HEK293 (cell line): ENCODE results near the gene ZNF554.

ENCODE experiments used
- FEZF1 ChIP-seq: fragments of 450-650 bp; formaldehyde crosslinking; IDR thresholded peaks from 2 replicates; pipeline ENCODE4 v1.5.1; 2016; ENCODE audit warnings: missing biosample characterization, missing genetic modification characterization
- GLIS1 ChIP-seq: fragments of 450-650 bp; formaldehyde crosslinking; IDR thresholded peaks from 2 replicates; pipeline ENCODE4 v1.5.1; 2016; ENCODE audit warnings: missing biosample characterization, missing genetic modification characterization
- IKZF3 ChIP-seq: fragments of 450-650 bp; IDR thresholded peaks from 2 replicates; pipeline ENCODE4 v1.5.0; 2018; ENCODE audit warnings: missing biosample characterization, mild to moderate bottlenecking, missing genetic modification characterization, moderate library complexity
- KLF7 ChIP-seq: fragments of 450-650 bp; formaldehyde crosslinking; IDR thresholded peaks from 2 replicates; pipeline ENCODE4 v1.5.1; 2016; ENCODE audit warnings: missing biosample characterization, missing genetic modification characterization, borderline replicate concordance
- ZFP37 ChIP-seq: fragments of 450-650 bp; formaldehyde crosslinking; IDR thresholded peaks from 2 replicates; pipeline ENCODE4 v1.5.1; 2016; ENCODE audit warnings: missing biosample characterization, missing genetic modification characterization
- ZFP69B ChIP-seq: fragments of 450-650 bp; formaldehyde crosslinking; IDR thresholded peaks from 2 replicates; pipeline ENCODE4 v1.5.1; 2016; ENCODE audit warnings: missing biosample characterization, missing genetic modification characterization
- ZNF274 ChIP-seq, 2 experiments: fragments of 200-500 bp in 1 of 2; fragments of 450-650 bp in 1 of 2; sonication (Bioruptor generic) in 1 of 2; formaldehyde crosslinking in 1 of 2; IDR thresholded peaks; 2 replicates each; pipeline versions ENCODE4 v1.5.1 to v1.6.1; 2014 to 2016; ENCODE audit warnings: borderline replicate concordance in 1 of 2, inconsistent platforms in 1 of 2, low read length in 1 of 2, missing biosample characterization in 1 of 2, missing genetic modification characterization in 1 of 2
- ZNF48 ChIP-seq: fragments of 450-650 bp; formaldehyde crosslinking; IDR thresholded peaks from 2 replicates; pipeline ENCODE4 v1.5.1; 2016; ENCODE audit warnings: missing biosample characterization, missing genetic modification characterization
- ZNF514 ChIP-seq: fragments of 450-650 bp; formaldehyde crosslinking; IDR thresholded peaks from 2 replicates; pipeline ENCODE4 v1.5.1; 2016; ENCODE audit warnings: missing biosample characterization, missing genetic modification characterization
- ZNF548 ChIP-seq: fragments of 450-650 bp; formaldehyde crosslinking; IDR thresholded peaks from 2 replicates; pipeline ENCODE4 v1.5.1; 2016; ENCODE audit warnings: missing biosample characterization, missing genetic modification characterization
- ZNF549 ChIP-seq: fragments of 450-650 bp; IDR thresholded peaks from 2 replicates; pipeline ENCODE4 v1.5.1; 2018; ENCODE audit warnings: missing biosample characterization, missing genetic modification characterization, mild to moderate bottlenecking, inconsistent platforms, moderate library complexity
- ZNF768 ChIP-seq: fragments of 450-650 bp; formaldehyde crosslinking; IDR thresholded peaks from 2 replicates; pipeline ENCODE4 v1.5.1; 2018; ENCODE audit warnings: missing biosample characterization, mild to moderate bottlenecking, missing genetic modification characterization
- ZNF837 ChIP-seq: fragments of 450-650 bp; formaldehyde crosslinking; IDR thresholded peaks from 2 replicates; pipeline ENCODE4 v1.5.1; 2016; ENCODE audit warnings: missing biosample characterization, missing genetic modification characterization
- TF ChIP-seq, protein P1 (sequence below): fragments of 450-650 bp; formaldehyde crosslinking; IDR thresholded peaks from 2 replicates; pipeline ENCODE4 v1.5.1; 2016; ENCODE audit warnings: missing biosample characterization, missing genetic modification characterization
- TF ChIP-seq, protein P2 (sequence below): fragments of 450-650 bp; formaldehyde crosslinking; IDR thresholded peaks from 2 replicates; pipeline ENCODE4 v1.5.1; 2016; ENCODE audit warnings: missing biosample characterization, missing genetic modification characterization
- TF ChIP-seq, protein P3 (sequence below): fragments of 450-650 bp; formaldehyde crosslinking; IDR thresholded peaks from 2 replicates; pipeline ENCODE4 v1.5.1; 2016; ENCODE audit warnings: missing biosample characterization, missing genetic modification characterization
- TF ChIP-seq, protein P4 (sequence below): fragments of 450-650 bp; formaldehyde crosslinking; IDR thresholded peaks from 2 replicates; pipeline ENCODE4 v1.5.1; 2016; ENCODE audit warnings: missing biosample characterization, missing genetic modification characterization
- TF ChIP-seq, protein P5 (sequence below): fragments of 450-650 bp; formaldehyde crosslinking; conservative IDR thresholded peaks from 2 replicates; pipeline ENCODE4 v1.5.1; 2016; ENCODE audit warnings: low read depth, missing biosample characterization, missing genetic modification characterization
- TF ChIP-seq, protein P6 (sequence below): fragments of 450-650 bp; formaldehyde crosslinking; IDR thresholded peaks from 2 replicates; pipeline ENCODE4 v1.5.1; 2016; ENCODE audit warnings: missing biosample characterization, missing genetic modification characterization
- TF ChIP-seq, protein P7 (sequence below): fragments of 450-650 bp; formaldehyde crosslinking; IDR thresholded peaks from 2 replicates; pipeline ENCODE4 v1.5.1; 2016; ENCODE audit warnings: missing biosample characterization, missing genetic modification characterization

The ZNF554 gene

DNA sequence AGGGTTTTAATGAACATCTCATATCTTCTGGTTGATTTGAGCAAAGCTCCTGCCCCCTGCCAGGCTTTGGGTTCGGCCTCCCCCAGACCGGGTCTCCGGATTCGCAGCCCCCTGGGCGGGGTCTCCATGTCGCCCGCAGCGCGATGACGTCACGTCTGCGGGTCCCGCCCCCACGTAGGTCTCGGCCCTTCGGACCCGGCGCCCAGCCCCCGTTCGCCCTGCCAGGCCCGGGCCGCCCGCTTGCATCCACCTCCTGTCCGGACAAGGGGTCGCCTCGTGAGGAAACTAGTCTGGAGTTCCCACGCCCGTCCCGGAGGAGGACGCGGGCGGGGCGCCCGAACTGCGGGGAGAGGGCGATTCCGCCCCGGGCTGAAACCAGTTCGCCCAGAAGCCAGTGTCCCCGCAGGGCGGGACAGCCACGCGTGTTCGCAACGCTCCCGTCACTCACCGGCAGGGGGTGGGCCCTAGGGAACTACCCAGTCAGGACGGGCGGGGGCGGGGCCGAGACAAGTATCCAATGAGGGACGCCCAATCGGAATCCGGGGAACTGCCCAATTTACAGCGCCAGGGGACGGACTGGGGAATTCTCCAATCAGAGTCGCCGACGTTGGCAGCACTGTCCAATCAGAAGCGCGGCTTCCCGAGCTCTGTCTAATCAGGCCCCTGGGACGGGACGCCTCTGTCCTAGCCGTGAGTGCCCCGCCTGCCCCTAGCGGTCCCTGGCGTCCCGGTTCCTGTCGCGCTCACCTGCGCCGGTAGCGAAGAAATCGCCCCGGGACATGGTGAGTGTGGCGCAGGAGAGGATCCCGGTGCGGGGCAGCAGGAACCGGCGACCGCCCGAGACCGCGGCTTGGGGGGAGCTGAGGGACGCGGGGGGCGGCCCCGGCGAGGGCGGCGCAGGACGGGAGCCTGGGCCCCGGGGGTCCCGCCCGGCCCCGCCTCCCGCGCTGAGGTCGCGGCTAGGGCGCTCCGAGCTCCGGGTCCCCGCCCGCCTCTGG lies 21.4 kb downstream of the ZNF554 start, which contains the start of gene ZNF555 (continued):
- TF ChIP-seq, protein P1, sequence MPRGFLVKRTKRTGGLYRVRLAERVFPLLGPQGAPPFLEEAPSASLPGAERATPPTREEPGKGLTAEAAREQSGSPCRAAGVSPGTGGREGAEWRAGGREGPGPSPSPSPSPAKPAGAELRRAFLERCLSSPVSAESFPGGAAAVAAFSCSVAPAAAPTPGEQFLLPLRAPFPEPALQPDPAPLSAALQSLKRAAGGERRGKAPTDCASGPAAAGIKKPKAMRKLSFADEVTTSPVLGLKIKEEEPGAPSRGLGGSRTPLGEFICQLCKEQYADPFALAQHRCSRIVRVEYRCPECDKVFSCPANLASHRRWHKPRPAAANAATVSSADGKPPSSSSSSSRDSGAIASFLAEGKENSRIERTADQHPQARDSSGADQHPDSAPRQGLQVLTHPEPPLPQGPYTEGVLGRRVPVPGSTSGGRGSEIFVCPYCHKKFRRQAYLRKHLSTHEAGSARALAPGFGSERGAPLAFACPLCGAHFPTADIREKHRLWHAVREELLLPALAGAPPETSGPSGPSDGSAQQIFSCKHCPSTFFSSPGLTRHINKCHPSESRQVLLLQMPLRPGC (tag by site-specific recombination) = peak; percentile 84
- TF ChIP-seq ZNF837 (tag by site-specific recombination) (peak; percentile 58; the same call in 1 of the 2 replicates), ZNF548 (no peak), ZNF768 (no peak), KLF7 (peak; percentile 47; the same call in 1 of the 2 replicates), GLIS1 (tag by site-specific recombination) (peak; percentile 87), IKZF3 (tag by site-specific recombination) (0 out of 2 replicates have a peak, but pooled peaks have one; percentile 8), ZFP69B (peak; percentile 87), FEZF1 (tag by site-specific recombination) (peak; percentile 47; the same call in 1 of the 2 replicates), ZNF274 (IDR thresholded peaks at IDR 0.05; ENCODE audit: low read length) (no peak), ZNF274 (tag by site-specific recombination; IDR thresholded peaks at IDR 0.05; ENCODE audit: borderline replicate concordance) (no peak), ZFP37 (tag by site-specific recombination) (no peak), ZNF48 (tag by site-specific recombination) (no peak), ZNF549 (no peak), ZNF514 (tag by site-specific recombination) (no peak)
- TF ChIP-seq, protein P2, sequence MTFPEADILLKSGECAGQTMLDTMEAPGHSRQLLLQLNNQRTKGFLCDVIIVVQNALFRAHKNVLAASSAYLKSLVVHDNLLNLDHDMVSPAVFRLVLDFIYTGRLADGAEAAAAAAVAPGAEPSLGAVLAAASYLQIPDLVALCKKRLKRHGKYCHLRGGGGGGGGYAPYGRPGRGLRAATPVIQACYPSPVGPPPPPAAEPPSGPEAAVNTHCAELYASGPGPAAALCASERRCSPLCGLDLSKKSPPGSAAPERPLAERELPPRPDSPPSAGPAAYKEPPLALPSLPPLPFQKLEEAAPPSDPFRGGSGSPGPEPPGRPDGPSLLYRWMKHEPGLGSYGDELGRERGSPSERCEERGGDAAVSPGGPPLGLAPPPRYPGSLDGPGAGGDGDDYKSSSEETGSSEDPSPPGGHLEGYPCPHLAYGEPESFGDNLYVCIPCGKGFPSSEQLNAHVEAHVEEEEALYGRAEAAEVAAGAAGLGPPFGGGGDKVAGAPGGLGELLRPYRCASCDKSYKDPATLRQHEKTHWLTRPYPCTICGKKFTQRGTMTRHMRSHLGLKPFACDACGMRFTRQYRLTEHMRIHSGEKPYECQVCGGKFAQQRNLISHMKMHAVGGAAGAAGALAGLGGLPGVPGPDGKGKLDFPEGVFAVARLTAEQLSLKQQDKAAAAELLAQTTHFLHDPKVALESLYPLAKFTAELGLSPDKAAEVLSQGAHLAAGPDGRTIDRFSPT (tag by site-specific recombination) = peak; percentile 67
- TF ChIP-seq, protein P3, sequence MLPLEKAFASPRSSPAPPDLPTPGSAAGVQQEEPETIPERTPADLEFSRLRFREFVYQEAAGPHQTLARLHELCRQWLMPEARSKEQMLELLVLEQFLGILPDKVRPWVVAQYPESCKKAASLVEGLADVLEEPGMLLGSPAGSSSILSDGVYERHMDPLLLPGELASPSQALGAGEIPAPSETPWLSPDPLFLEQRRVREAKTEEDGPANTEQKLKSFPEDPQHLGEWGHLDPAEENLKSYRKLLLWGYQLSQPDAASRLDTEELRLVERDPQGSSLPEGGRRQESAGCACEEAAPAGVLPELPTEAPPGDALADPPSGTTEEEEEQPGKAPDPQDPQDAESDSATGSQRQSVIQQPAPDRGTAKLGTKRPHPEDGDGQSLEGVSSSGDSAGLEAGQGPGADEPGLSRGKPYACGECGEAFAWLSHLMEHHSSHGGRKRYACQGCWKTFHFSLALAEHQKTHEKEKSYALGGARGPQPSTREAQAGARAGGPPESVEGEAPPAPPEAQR = peak; percentile 51; the same call in 1 of the 2 replicates
- TF ChIP-seq, protein P4, sequence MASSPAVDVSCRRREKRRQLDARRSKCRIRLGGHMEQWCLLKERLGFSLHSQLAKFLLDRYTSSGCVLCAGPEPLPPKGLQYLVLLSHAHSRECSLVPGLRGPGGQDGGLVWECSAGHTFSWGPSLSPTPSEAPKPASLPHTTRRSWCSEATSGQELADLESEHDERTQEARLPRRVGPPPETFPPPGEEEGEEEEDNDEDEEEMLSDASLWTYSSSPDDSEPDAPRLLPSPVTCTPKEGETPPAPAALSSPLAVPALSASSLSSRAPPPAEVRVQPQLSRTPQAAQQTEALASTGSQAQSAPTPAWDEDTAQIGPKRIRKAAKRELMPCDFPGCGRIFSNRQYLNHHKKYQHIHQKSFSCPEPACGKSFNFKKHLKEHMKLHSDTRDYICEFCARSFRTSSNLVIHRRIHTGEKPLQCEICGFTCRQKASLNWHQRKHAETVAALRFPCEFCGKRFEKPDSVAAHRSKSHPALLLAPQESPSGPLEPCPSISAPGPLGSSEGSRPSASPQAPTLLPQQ (tag by site-specific recombination) = peak; percentile 81; the same call in 1 of the 2 replicates
- TF ChIP-seq, protein P5, sequence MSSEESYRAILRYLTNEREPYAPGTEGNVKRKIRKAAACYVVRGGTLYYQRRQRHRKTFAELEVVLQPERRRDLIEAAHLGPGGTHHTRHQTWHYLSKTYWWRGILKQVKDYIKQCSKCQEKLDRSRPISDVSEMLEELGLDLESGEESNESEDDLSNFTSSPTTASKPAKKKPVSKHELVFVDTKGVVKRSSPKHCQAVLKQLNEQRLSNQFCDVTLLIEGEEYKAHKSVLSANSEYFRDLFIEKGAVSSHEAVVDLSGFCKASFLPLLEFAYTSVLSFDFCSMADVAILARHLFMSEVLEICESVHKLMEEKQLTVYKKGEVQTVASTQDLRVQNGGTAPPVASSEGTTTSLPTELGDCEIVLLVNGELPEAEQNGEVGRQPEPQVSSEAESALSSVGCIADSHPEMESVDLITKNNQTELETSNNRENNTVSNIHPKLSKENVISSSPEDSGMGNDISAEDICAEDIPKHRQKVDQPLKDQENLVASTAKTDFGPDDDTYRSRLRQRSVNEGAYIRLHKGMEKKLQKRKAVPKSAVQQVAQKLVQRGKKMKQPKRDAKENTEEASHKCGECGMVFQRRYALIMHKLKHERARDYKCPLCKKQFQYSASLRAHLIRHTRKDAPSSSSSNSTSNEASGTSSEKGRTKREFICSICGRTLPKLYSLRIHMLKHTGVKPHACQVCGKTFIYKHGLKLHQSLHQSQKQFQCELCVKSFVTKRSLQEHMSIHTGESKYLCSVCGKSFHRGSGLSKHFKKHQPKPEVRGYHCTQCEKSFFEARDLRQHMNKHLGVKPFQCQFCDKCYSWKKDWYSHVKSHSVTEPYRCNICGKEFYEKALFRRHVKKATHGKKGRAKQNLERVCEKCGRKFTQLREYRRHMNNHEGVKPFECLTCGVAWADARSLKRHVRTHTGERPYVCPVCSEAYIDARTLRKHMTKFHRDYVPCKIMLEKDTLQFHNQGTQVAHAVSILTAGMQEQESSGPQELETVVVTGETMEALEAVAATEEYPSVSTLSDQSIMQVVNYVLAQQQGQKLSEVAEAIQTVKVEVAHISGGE = peak; percentile 44
- TF ChIP-seq, protein P6, sequence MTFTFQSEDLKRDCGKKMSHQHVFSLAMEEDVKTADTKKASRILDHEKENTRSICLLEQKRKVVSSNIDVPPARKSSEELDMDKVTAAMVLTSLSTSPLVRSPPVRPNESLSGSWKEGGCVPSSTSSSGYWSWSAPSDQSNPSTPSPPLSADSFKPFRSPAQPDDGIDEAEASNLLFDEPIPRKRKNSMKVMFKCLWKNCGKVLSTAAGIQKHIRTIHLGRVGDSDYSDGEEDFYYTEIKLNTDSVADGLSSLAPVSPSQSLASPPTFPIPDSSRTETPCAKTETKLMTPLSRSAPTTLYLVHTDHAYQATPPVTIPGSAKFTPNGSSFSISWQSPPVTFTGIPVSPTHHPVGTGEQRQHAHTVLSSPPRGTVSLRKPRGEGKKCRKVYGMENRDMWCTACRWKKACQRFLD (tag by site-specific recombination) = no peak
- TF ChIP-seq, protein P7, sequence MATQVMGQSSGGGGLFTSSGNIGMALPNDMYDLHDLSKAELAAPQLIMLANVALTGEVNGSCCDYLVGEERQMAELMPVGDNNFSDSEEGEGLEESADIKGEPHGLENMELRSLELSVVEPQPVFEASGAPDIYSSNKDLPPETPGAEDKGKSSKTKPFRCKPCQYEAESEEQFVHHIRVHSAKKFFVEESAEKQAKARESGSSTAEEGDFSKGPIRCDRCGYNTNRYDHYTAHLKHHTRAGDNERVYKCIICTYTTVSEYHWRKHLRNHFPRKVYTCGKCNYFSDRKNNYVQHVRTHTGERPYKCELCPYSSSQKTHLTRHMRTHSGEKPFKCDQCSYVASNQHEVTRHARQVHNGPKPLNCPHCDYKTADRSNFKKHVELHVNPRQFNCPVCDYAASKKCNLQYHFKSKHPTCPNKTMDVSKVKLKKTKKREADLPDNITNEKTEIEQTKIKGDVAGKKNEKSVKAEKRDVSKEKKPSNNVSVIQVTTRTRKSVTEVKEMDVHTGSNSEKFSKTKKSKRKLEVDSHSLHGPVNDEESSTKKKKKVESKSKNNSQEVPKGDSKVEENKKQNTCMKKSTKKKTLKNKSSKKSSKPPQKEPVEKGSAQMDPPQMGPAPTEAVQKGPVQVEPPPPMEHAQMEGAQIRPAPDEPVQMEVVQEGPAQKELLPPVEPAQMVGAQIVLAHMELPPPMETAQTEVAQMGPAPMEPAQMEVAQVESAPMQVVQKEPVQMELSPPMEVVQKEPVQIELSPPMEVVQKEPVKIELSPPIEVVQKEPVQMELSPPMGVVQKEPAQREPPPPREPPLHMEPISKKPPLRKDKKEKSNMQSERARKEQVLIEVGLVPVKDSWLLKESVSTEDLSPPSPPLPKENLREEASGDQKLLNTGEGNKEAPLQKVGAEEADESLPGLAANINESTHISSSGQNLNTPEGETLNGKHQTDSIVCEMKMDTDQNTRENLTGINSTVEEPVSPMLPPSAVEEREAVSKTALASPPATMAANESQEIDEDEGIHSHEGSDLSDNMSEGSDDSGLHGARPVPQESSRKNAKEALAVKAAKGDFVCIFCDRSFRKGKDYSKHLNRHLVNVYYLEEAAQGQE (tag by site-specific recombination) = no peak
